H1 (cell line): ENCODE data around the gene NCOA6. TPM values are rescaled to one million over a fixed set of nuclear protein-coding genes. Genes with fewer than 3 reads are reported as not detected.

Experiments used
- CTCF ChIA-PET: fragments of 300-600 bp; sonication (Branson Sonifier 250); formaldehyde crosslinking; loops from one replicate; lab custom pipeline; 2021; ENCODE audit not compliant: partially characterized antibody; lab: Charles Lee
- POLR2A ChIA-PET: fragments of 300-600 bp; sonication (Branson Sonifier 250); formaldehyde crosslinking; loops from one replicate; lab custom pipeline; 2021; ENCODE audit warnings: inconsistent platforms; ENCODE audit not compliant: partially characterized antibody; lab: Charles Lee
- DNase-seq, 2 experiments: peaks; one replicate each; pipeline versions ENCODE4 v3.0.0 to v3.0.0-alpha.2; 2010 to 2022; ENCODE audit warnings: low spot score in 2 of 2, low read depth in 1 of 2, mixed read lengths in 1 of 2
- FAIRE-seq: peaks from 2 replicates; lab custom pipeline; 2011; peaks lifted over from hg19 to GRCh38; lab: Jason Lieb, UNC
- H2AFZ ChIP-seq: 2 replicates; pipeline ENCODE4 v1.8.1; 2012; ENCODE audit warnings: low read length, inconsistent platforms
- H2AK5ac ChIP-seq: 2 replicates; pipeline ENCODE4 v1.6.1; 2013; ENCODE audit warnings: low read depth, low read length
- H2BK120ac ChIP-seq: replicated peaks from 2 replicates; pipeline ENCODE3; 2013; ENCODE audit warnings: low read depth, low read length, inconsistent platforms
- H2BK12ac ChIP-seq: 2 replicates; pipeline ENCODE4 v1.6.1; 2013; ENCODE audit warnings: low read depth, low read length
- H2BK15ac ChIP-seq: 2 replicates; pipeline ENCODE4 v1.6.1; 2013; ENCODE audit warnings: low read length
- H2BK20ac ChIP-seq: 2 replicates; pipeline ENCODE4 v1.6.1; 2013; ENCODE audit warnings: low read length
- H2BK5ac ChIP-seq: 2 replicates; pipeline ENCODE4 v1.6.1; 2013; ENCODE audit warnings: low read depth, low read length
- H3K14ac ChIP-seq: 2 replicates; pipeline ENCODE4 v1.6.1; 2013; ENCODE audit warnings: inconsistent platforms; ENCODE audit not compliant: insufficient read length
- H3K18ac ChIP-seq: 2 replicates; pipeline ENCODE4 v1.6.1; 2013; ENCODE audit warnings: low read length; ENCODE audit errors: extremely low read depth
- H3K23ac ChIP-seq: 2 replicates; pipeline ENCODE4 v1.6.1; 2013; ENCODE audit warnings: inconsistent platforms; ENCODE audit not compliant: insufficient read length
- H3K23me2 ChIP-seq: 2 replicates; pipeline ENCODE4 v1.6.1; 2013; ENCODE audit warnings: low read depth, low read length
- H3K27ac ChIP-seq: 2 replicates; pipeline ENCODE4 v1.6.1; 2011; ENCODE audit warnings: low read depth, low read length, inconsistent platforms
- H3K27me3 ChIP-seq, 4 experiments: replicated peaks in 1 of 4; 1 replicate in 1 of 4; 2 replicates in 3 of 4; pipeline versions ENCODE4 v1.6.1 to v1.8.1; 2011 to 2013; ENCODE audit warnings: low read length in 3 of 4, mild to moderate bottlenecking in 3 of 4, inconsistent platforms in 2 of 4, mixed read lengths in 2 of 4, moderate library complexity in 1 of 4; ENCODE audit not compliant: control insufficient read depth in 3 of 4, insufficient read depth in 3 of 4; ENCODE audit errors: extremely low read depth in 1 of 4
- H3K36me3 ChIP-seq, 4 experiments: 2 replicates each; pipeline versions ENCODE4 v1.6.1 to v1.8.1; 2011 to 2013; ENCODE audit warnings: mild to moderate bottlenecking in 4 of 4, low read length in 3 of 4, moderate library complexity in 2 of 4, control low read depth in 1 of 4, inconsistent platforms in 1 of 4; ENCODE audit not compliant: insufficient read depth in 4 of 4, control insufficient read depth in 2 of 4
- H3K4ac ChIP-seq: replicated peaks from 2 replicates; pipeline ENCODE3; 2013; ENCODE audit warnings: low read length, low read depth, mixed read lengths, inconsistent platforms; ENCODE audit not compliant: insufficient read length
- H3K4me1 ChIP-seq, 4 experiments: replicated peaks in 1 of 4; 1 replicate in 1 of 4; 2 replicates in 3 of 4; pipeline versions ENCODE4 v1.6.1 to v1.8.1; 2011 to 2013; ENCODE audit warnings: low read length in 3 of 4, inconsistent platforms in 2 of 4, mixed read lengths in 1 of 4; ENCODE audit not compliant: insufficient read depth in 4 of 4, control insufficient read depth in 3 of 4
- H3K4me2 ChIP-seq, 2 experiments: 2 replicates each; pipeline versions ENCODE4 v1.6.1 to v1.8.1; 2011 to 2013; ENCODE audit warnings: low read depth in 2 of 2, low read length in 2 of 2, control low read depth in 1 of 2, inconsistent platforms in 1 of 2, mild to moderate bottlenecking in 1 of 2; ENCODE audit not compliant: insufficient read depth in 1 of 2
- H3K4me3 ChIP-seq, 4 experiments: fragments of 200-600, 300-600 bp in 1 of 4; sonication (generic), shearing (Covaris generic), sonication (Bioruptor Twin) in 1 of 4; 2 replicates each; pipeline versions ENCODE4 v1.5.1 to v1.8.1; 2011 to 2016; ENCODE audit warnings: low read length in 4 of 4, low read depth in 3 of 4, control low read depth in 2 of 4, inconsistent platforms in 2 of 4, mild to moderate bottlenecking in 2 of 4, mixed read lengths in 1 of 4, moderate library complexity in 1 of 4; ENCODE audit not compliant: insufficient read depth in 2 of 4; ENCODE audit errors: extremely low read depth in 1 of 4
- H3K56ac ChIP-seq: replicated peaks from 2 replicates; pipeline ENCODE3; 2013; ENCODE audit warnings: low read depth, mild to moderate bottlenecking, mixed read lengths, low read length, inconsistent platforms; ENCODE audit not compliant: insufficient read length
- H3K79me1 ChIP-seq: 2 replicates; pipeline ENCODE4 v1.6.1; 2013; ENCODE audit warnings: low read depth, low read length, control low read depth
- H3K79me2 ChIP-seq, 2 experiments: 2 replicates each; pipeline versions ENCODE4 v1.6.1 to v1.8.1; 2012 to 2013; ENCODE audit warnings: low read length in 2 of 2, mild to moderate bottlenecking in 2 of 2, inconsistent platforms in 1 of 2; ENCODE audit not compliant: insufficient read depth in 2 of 2, control insufficient read depth in 1 of 2
- H3K9ac ChIP-seq, 4 experiments: replicated peaks in 1 of 4; 1 replicate in 1 of 4; 2 replicates in 3 of 4; pipeline versions ENCODE4 v1.6.1 to v1.8.1; 2011 to 2013; ENCODE audit warnings: low read depth in 3 of 4, low read length in 3 of 4, control low read depth in 2 of 4, mild to moderate bottlenecking in 2 of 4, moderate library complexity in 2 of 4, inconsistent platforms in 1 of 4; ENCODE audit errors: extremely low read depth in 1 of 4
- H3K9me3 ChIP-seq, 2 experiments: 2 replicates each; pipeline versions ENCODE4 v1.6.1 to v1.8.1; 2012 to 2013; ENCODE audit warnings: mild to moderate bottlenecking in 2 of 2, moderate library complexity in 2 of 2, control low read depth in 1 of 2, inconsistent platforms in 1 of 2, low read depth in 1 of 2, low read length in 1 of 2, mixed read lengths in 1 of 2; ENCODE audit not compliant: insufficient read depth in 2 of 2
- H4K20me1 ChIP-seq, 2 experiments: replicated peaks in 1 of 2; 2 replicates each; pipeline versions ENCODE3 to v1.8.1; 2011 to 2013; ENCODE audit warnings: inconsistent platforms in 2 of 2, low read length in 2 of 2, mild to moderate bottlenecking in 1 of 2; ENCODE audit not compliant: insufficient read depth in 2 of 2, control insufficient read depth in 1 of 2
- H4K5ac ChIP-seq: 2 replicates; pipeline ENCODE4 v1.6.1; 2013; ENCODE audit warnings: low read length, low read depth, mixed read lengths, inconsistent platforms; ENCODE audit not compliant: insufficient read length
- H4K8ac ChIP-seq: 2 replicates; pipeline ENCODE4 v1.8.0; 2013; ENCODE audit warnings: mild to moderate bottlenecking, moderate library complexity, low read length, inconsistent platforms; ENCODE audit not compliant: insufficient read depth; ENCODE audit errors: extremely low read depth
- H4K91ac ChIP-seq: replicated peaks from 2 replicates; pipeline ENCODE3; 2013; ENCODE audit warnings: low read length, mixed read lengths, inconsistent platforms; ENCODE audit not compliant: insufficient read length
- CHD2 ChIP-seq: IDR thresholded peaks from 2 replicates; pipeline ENCODE4 v1.6.1; 2012; ENCODE audit warnings: low read length, improper control_type of control experiment
- E2F6 ChIP-seq: IDR thresholded peaks from 2 replicates; pipeline ENCODE4 v1.6.1; 2012; ENCODE audit warnings: inconsistent platforms
- SAP30 ChIP-seq: fragments of 300-600 bp; sonication (generic); IDR thresholded peaks from 2 replicates; pipeline ENCODE4 v1.7.1; 2012; ENCODE audit warnings: low read length, moderate library complexity, mild to moderate bottlenecking, inconsistent platforms; ENCODE audit not compliant: insufficient read depth, insufficient replicate concordance
- TEAD4 ChIP-seq: IDR thresholded peaks from 2 replicates; pipeline ENCODE4 v1.6.1; 2012; ENCODE audit warnings: low read depth, low read length, inconsistent platforms, mixed read lengths
- ZNF274 ChIP-seq: IDR thresholded peaks from 2 replicates; pipeline ENCODE4 v1.7.0; 2012; ENCODE audit warnings: low read length, borderline replicate concordance; ENCODE audit errors: extremely low read depth
- WGBS, 2 experiments: shearing (Covaris generic) in 1 of 2; methylation state at CpG; one replicate each; pipeline versions ENCODE4 v1.1.6 to v1.1.7; 2013 to 2015; ENCODE audit warnings: low lambda C conversion rate in 2 of 2, mixed read lengths in 2 of 2, inconsistent platforms in 1 of 2, low coverage in 1 of 2, missing lambda C conversion rate in 1 of 2; ENCODE audit not compliant: insufficient replicate concordance in 2 of 2, insufficient coverage in 1 of 2, insufficient read length in 1 of 2; ENCODE audit errors: extremely low coverage in 1 of 2, missing lambda C conversion rate in 1 of 2; 5-methylcytosine and 5-hydroxymethylcytosine counted together
- polyA plus RNA-seq, 7 experiments: library from polyadenylated mRNA; depleted of rRNA in 3 of 7; stranded (reverse) in 5 of 7; unstranded in 2 of 7; fragments of >200 nt in 5 of 7; fragments of 200-250 nt in 2 of 7; gene quantifications; 1 replicate in 5 of 7; 2 replicates in 1 of 7; 4 replicates in 1 of 7; pipeline versions ENCODE4 v1.2.1 to v1.2.3, GENCODE V29; 2011 to 2013; ENCODE audit warnings: missing spikeins in 2 of 7, mixed read lengths in 2 of 7
- total RNA-seq: library from RNA; stranded (reverse); fragmentation: NEBNext Ultra II Directional; extraction: Animal tissue kit (Norgen Biotek cat#: 25700); gene quantifications from 2 replicates; pipeline ENCODE4 v1.2.1, GENCODE V29; 2021

NCOA6 gene
- total and polyA plus RNA-seq, 2 of the 8 experiments (the other 6 are each of a cell fraction or from before 2014, with no cell fraction given): 9.0 to 9.5 TPM

DNA sequence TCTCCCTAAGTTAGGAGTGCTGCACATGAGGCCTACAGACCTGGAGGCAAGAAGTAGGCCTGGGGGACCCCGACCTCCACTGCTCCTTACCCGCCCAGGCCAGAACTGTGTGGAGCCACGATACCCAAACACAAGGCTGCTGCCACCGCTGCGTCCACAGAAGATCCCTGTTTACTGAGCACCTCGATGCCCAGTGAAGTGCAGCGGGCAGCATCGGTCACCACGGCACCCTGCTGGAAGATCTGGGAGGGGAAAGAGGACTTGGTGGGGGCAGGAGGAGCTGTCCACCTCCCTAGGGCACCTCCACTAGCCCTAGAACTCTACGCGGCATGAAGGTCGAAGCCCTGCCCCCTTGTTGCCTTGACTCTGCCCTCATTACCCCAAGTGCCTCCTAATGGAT lies 37.3 kb upstream of the NCOA6 start:
- no peak overlapping the region for H2BK20ac ChIP-seq
- H4K5ac ChIP-seq: no peak overlapping the region
- no peak overlapping the region for H3K27ac ChIP-seq
- CTCF ChIA-PET: interaction anchor here (2.7 kb wide), 1 partner anchor 10 kb away, joined by 8 read pairs; the partner anchor contains the start of gene GGT7
- H4K91ac ChIP-seq: no peak overlapping the region
- peak overlapping the region in 2 of 4 experiments; percentile 49 to 54; a peak in 3 of 8 replicates for H3K4me3 ChIP-seq
- H3K23ac ChIP-seq: no peak overlapping the region
- H3K79me1 ChIP-seq: no peaks in the 10 kb centered on the region
- H3K18ac ChIP-seq: no peak overlapping the region
- POLR2A ChIA-PET: interaction anchor here (1.1 to 1.3 kb wide), 2 partner anchors 8 to 12 kb away, joined by 3 to 6 read pairs; no protein-coding TSS in a partner anchor
- WGBS, 2 experiments: 88% methylated on average over 12 of the region's 12 CpGs; no CpG with 5 or more reads in 1 of the 2 experiments
- H3K14ac ChIP-seq: no peak overlapping the region
- peaks cover 5 to 15% (median 7%) of the 10 kb centered on the region in 4 experiments; a peak in 6 of 7 replicates for H3K4me1 ChIP-seq
- H4K8ac ChIP-seq: no peak overlapping the region
- H3K79me2 ChIP-seq: no peaks in the 10 kb centered on the region
- H2BK120ac ChIP-seq: no peak overlapping the region
- no peak overlapping the region for H2BK15ac ChIP-seq
- peaks cover 0 to 3% (median 2%) of the 10 kb centered on the region in 4 experiments; a peak in 6 of 8 replicates for H3K36me3 ChIP-seq
- no peak for TF ChIP-seq SAP30
- no peak for TF ChIP-seq ZNF274
- TF ChIP-seq E2F6: no peak
- TF ChIP-seq CHD2: no peak
- no peak for TF ChIP-seq TEAD4
- no peak overlapping the region for H2AFZ ChIP-seq
- no peak overlapping the region for H3K4ac ChIP-seq
- no peaks in the 10 kb centered on the region; a peak in 1 of 7 replicates for H3K27me3 ChIP-seq
- H2BK5ac ChIP-seq: no peak overlapping the region
- FAIRE-seq (no peak), DNase-seq (no peak)
- no peak overlapping the region for H3K56ac ChIP-seq
- H2BK12ac ChIP-seq: 0 out of 2 replicates have a peak overlapping the region, but pooled peaks have one; percentile 35
- H3K4me2 ChIP-seq: peak overlapping the region; percentile 52 to 73
- no peaks in the 10 kb centered on the region for H3K9me3 ChIP-seq
- no peak overlapping the region for H3K9ac ChIP-seq
- H2AK5ac ChIP-seq: 0 out of 2 replicates have a peak overlapping the region, but pooled peaks have one; percentile 75
- H3K23me2 ChIP-seq: peaks cover 2% of the 10 kb centered on the region; the same call in 1 of the 2 replicates
- no peaks in the 10 kb centered on the region for H4K20me1 ChIP-seq
